ENCODE data around the gene AMBRA1.

The AMBRA1 gene

GRCh38 chr11:46391578-46392420 lies 202.0 kb downstream of the AMBRA1 start, which contains the start of gene CHRM4:
CHRM4 (minus strand) TSS chr11:46391776; CDS start chr11:46386557, 5,219 bp downstream.
- TF ChIP-seq POLR2A (IDR thresholded peaks at IDR 0.05; ENCODE audit: low read depth, low read length) = no peak
- FAIRE-seq (no peak), DNase-seq (ENCODE audit: insufficient read length, low spot score) (peak; percentile 85)

- TF ChIP-seq POLR2A (IDR thresholded peaks at IDR 0.05; ENCODE audit: low read depth, low read length) = no peak
- DNase-seq (ENCODE audit: insufficient read length, low spot score) (peak; percentile 39), FAIRE-seq (no peak)
These were observed 202.6 kb downstream of the AMBRA1 start for GRCh38 chr11:46391186-46391577.

- no peak for TF ChIP-seq POLR2A (IDR thresholded peaks at IDR 0.05; ENCODE audit: low read depth, low read length)
- DNase-seq (ENCODE audit: insufficient read length, low spot score) = peak; percentile 68
- FAIRE-seq = no peak
These were observed 203.3 kb downstream of the AMBRA1 start for GRCh38 chr11:46390331-46391171.

GRCh38 chr11:46389450-46390330 lies 204.1 kb downstream of the AMBRA1 start:
- FAIRE-seq = no peak
- TF ChIP-seq POLR2A (IDR thresholded peaks at IDR 0.05; ENCODE audit: low read depth, low read length) = peak; percentile 30; the same call in 1 of the 2 replicates
- DNase-seq (ENCODE audit: insufficient read length, low spot score) = peak; percentile 99

GRCh38 chr11:46388619-46389449 lies 205.0 kb downstream of the AMBRA1 start:
- peak; percentile 40 for DNase-seq (ENCODE audit: insufficient read length, low spot score)
- no peak for TF ChIP-seq POLR2A (IDR thresholded peaks at IDR 0.05; ENCODE audit: low read depth, low read length)
- FAIRE-seq = no peak

GRCh38 chr11:46387919-46388618 lies 205.8 kb downstream of the AMBRA1 start:
- FAIRE-seq (no peak), DNase-seq (ENCODE audit: insufficient read length, low spot score) (no peak)
- TF ChIP-seq POLR2A (IDR thresholded peaks at IDR 0.05; ENCODE audit: low read depth, low read length) = no peak

GRCh38 chr11:46387456-46387855 lies 206.4 kb downstream of the AMBRA1 start:
- TF ChIP-seq POLR2A (IDR thresholded peaks at IDR 0.05; ENCODE audit: low read depth, low read length) = no peak
- FAIRE-seq = no peak
- no peak for DNase-seq (ENCODE audit: insufficient read length, low spot score)

GRCh38 chr11:46386674-46387073 lies 207.1 kb downstream of the AMBRA1 start:
- TF ChIP-seq POLR2A (IDR thresholded peaks at IDR 0.05; ENCODE audit: low read depth, low read length) = no peak
- DNase-seq (ENCODE audit: insufficient read length, low spot score) = peak; percentile 99
- FAIRE-seq = no peak

GRCh38 chr11:46386005-46386578 lies 207.7 kb downstream of the AMBRA1 start:
- DNase-seq (ENCODE audit: insufficient read length, low spot score) (no peak), FAIRE-seq (no peak)
- TF ChIP-seq POLR2A (IDR thresholded peaks at IDR 0.05; ENCODE audit: low read depth, low read length) = no peak

GRCh38 chr11:46385169-46386004 lies 208.4 kb downstream of the AMBRA1 start:
- DNase-seq (ENCODE audit: insufficient read length, low spot score) (no peak), FAIRE-seq (no peak)
- TF ChIP-seq POLR2A (IDR thresholded peaks at IDR 0.05; ENCODE audit: low read depth, low read length) = no peak

All from H54 (cell line).